A549 (cell line): Measurements from ENCODE around the gene CCDC159. TPM values are rescaled to one million over a fixed set of nuclear protein-coding genes. Genes with fewer than 3 reads are reported as not detected.

Experiments
- ATAC-seq, 2 experiments: fragments of 200-7000 bp in 1 of 2; fragments of >200 bp in 1 of 2; cut with Nextera tagmentation in 1 of 2; cut with Tn5 transposase in 1 of 2; 3 replicates each; pipeline versions ENCODE4 v1.8.0 to v1.9.1; 2018 to 2020; ENCODE audit warnings: mild to moderate bottlenecking in 1 of 2, moderate library complexity in 1 of 2
- CTCF ChIA-PET: fragments of 300-600 bp; sonication (Branson Sonifier 250); formaldehyde crosslinking; extraction: SDS; loops from one replicate; lab custom pipeline; 2021; ENCODE audit warnings: antibody characterized with exemption, inconsistent platforms; lab: Yijun Ruan, JAX
- POLR2A ChIA-PET: fragments of 350-600 bp; formaldehyde crosslinking; extraction: SDS; loops from one replicate; lab custom pipeline; 2021; ENCODE audit warnings: antibody characterized with exemption, inconsistent platforms; lab: Yijun Ruan, JAX
- DNase-seq, 2 experiments: peaks; one replicate each; pipeline versions ENCODE4 v3.0.0 to v3.0.0-alpha.2; 2011 to 2016; ENCODE audit warnings: low read depth in 1 of 2, low spot score in 1 of 2
- FAIRE-seq: peaks from 2 replicates; lab custom pipeline; 2011; peaks lifted over from hg19 to GRCh38; lab: Jason Lieb, UNC
- H3K27ac ChIP-seq, 2 experiments: fragments of >200 bp; sonication (Bioruptor Twin); formaldehyde crosslinking; 3 replicates each; pipeline ENCODE4 v1.5.1; 2016 to 2017
- H3K4me1 ChIP-seq: fragments of >200 bp; sonication (Bioruptor Twin); formaldehyde crosslinking; 3 replicates; pipeline ENCODE4 v1.6.1; 2016
- H3K4me2 ChIP-seq: fragments of >200 bp; sonication (Bioruptor Twin); formaldehyde crosslinking; 3 replicates; pipeline ENCODE4 v1.6.1; 2016
- H3K4me3 ChIP-seq: fragments of >200 bp; sonication (Bioruptor Twin); formaldehyde crosslinking; 3 replicates; pipeline ENCODE4 v1.5.1; 2016
- H3K9me3 ChIP-seq: fragments of >200 bp; sonication (Bioruptor Twin); formaldehyde crosslinking; 3 replicates; pipeline ENCODE4 v1.6.1; 2016
- CBX8 ChIP-seq: fragments of 200-600 bp; sonication (generic); IDR thresholded peaks from 2 replicates; pipeline ENCODE4 v1.6.1; 2016
- CEBPB ChIP-seq, 2 experiments: fragments of >200 bp in 1 of 2; sonication (Bioruptor Twin) in 1 of 2; formaldehyde crosslinking in 1 of 2; IDR thresholded peaks; 2 replicates each; pipeline ENCODE4 v1.6.1; 2012 to 2016
- FOSB ChIP-seq: fragments of 250-450 bp; sonication (Bioruptor Pico); IDR thresholded peaks from 2 replicates; pipeline ENCODE4 v1.5.0; 2020; ENCODE audit warnings: mild to moderate bottlenecking, moderate library complexity
- FOXS1 ChIP-seq: fragments of 250-450 bp; sonication (Bioruptor Pico); IDR thresholded peaks from 2 replicates; pipeline ENCODE4 v1.5.0; 2020; ENCODE audit warnings: mild to moderate bottlenecking, moderate library complexity
- HDAC2 ChIP-seq: fragments of 200-600 bp; sonication (generic); IDR thresholded peaks from 2 replicates; pipeline ENCODE4 v1.6.1; 2016
- HOXB13 ChIP-seq: fragments of 250-450 bp; sonication (Bioruptor Pico); IDR thresholded peaks from 2 replicates; pipeline ENCODE4 v1.5.0; 2020; ENCODE audit warnings: low read depth, mild to moderate bottlenecking, moderate library complexity
- JUN ChIP-seq, 2 experiments: fragments of >200 bp; sonication (Bioruptor Twin); formaldehyde crosslinking; IDR thresholded peaks; 2 replicates in 1 of 2; 3 replicates in 1 of 2; pipeline ENCODE4 v1.6.1; 2016 to 2017
- JUNB ChIP-seq: fragments of >200 bp; sonication (Bioruptor Twin); formaldehyde crosslinking; IDR thresholded peaks from 2 replicates; pipeline ENCODE4 v1.6.1; 2016
- MYC ChIP-seq: IDR thresholded peaks from 2 replicates; pipeline ENCODE4 v1.6.1; 2012; ENCODE audit warnings: mild to moderate bottlenecking, inconsistent platforms, low read length, improper control_type of control experiment, borderline replicate concordance
- NPAS2 ChIP-seq: fragments of 250-450 bp; sonication (Bioruptor Pico); IDR thresholded peaks from 2 replicates; pipeline ENCODE4 v1.8.0; 2022; ENCODE audit warnings: mild to moderate bottlenecking, moderate library complexity, borderline replicate concordance
- PHF8 ChIP-seq: fragments of 200-600 bp; sonication (generic); IDR thresholded peaks from 2 replicates; pipeline ENCODE4 v1.6.1; 2016; ENCODE audit warnings: low read depth, mild to moderate bottlenecking, antibody characterized with exemption, moderate library complexity, borderline replicate concordance
- POLR2A ChIP-seq: IDR thresholded peaks from 2 replicates; pipeline ENCODE4 v1.6.1; 2012; ENCODE audit warnings: mild to moderate bottlenecking, low read length
- SMC3 ChIP-seq: fragments of >200 bp; sonication (Bioruptor Twin); formaldehyde crosslinking; IDR thresholded peaks from 3 replicates; pipeline ENCODE4 v1.6.1; 2018; ENCODE audit warnings: inconsistent platforms
- SREBF2 ChIP-seq: fragments of 450-650 bp; IDR thresholded peaks from 2 replicates; pipeline ENCODE4 v1.6.1; 2014; ENCODE audit warnings: mild to moderate bottlenecking, moderate library complexity
- TP53 ChIP-seq: fragments of 250-450 bp; sonication (Bioruptor Pico); IDR thresholded peaks from 2 replicates; pipeline ENCODE4 v1.5.0; 2021; ENCODE audit warnings: mild to moderate bottlenecking, moderate library complexity
- WGBS: methylation state at CpG from one replicate; pipeline ENCODE4 v1.1.6; 2017; ENCODE audit errors: missing lambda C conversion rate; 5-methylcytosine and 5-hydroxymethylcytosine counted together
- polyA plus RNA-seq, 4 experiments: library from polyadenylated mRNA; depleted of rRNA in 3 of 4; stranded (reverse); fragments of >200 nt; fragmentation: RNase III in 1 of 4; extraction: RNeasy Plus Mini Kit Qiagen cat#74134 plus additional on column Dnase treatment in 1 of 4; gene quantifications; 2 replicates in 3 of 4; 3 replicates in 1 of 4; pipeline ENCODE4 v1.2.3, GENCODE V29; 2011 to 2017
- TF ChIP-seq, protein P1 (sequence below): IDR thresholded peaks from 2 replicates; pipeline ENCODE4 v1.6.1; 2012
- TF ChIP-seq, protein P2 (sequence below): fragments of 150-350 bp; IDR thresholded peaks from 2 replicates; pipeline ENCODE4 v1.6.1; 2014; ENCODE audit warnings: low read depth, mild to moderate bottlenecking, low read length
- TF ChIP-seq, protein P3 (sequence below): IDR thresholded peaks from 2 replicates; pipeline ENCODE4 v1.6.1; 2012
- TF ChIP-seq, protein P4 (sequence below): IDR thresholded peaks from 2 replicates; pipeline ENCODE4 v1.6.1; 2012; ENCODE audit warnings: low read depth, borderline replicate concordance
- TF ChIP-seq, protein P5 (sequence below): fragments of >200 bp; sonication (Bioruptor Twin); formaldehyde crosslinking; IDR thresholded peaks from 3 replicates; pipeline ENCODE4 v1.6.1; 2016
- TF ChIP-seq, protein P6 (sequence below): fragments of 250-450 bp; sonication (Bioruptor Pico); IDR thresholded peaks from 2 replicates; pipeline ENCODE4 v1.5.0; 2021; ENCODE audit warnings: mild to moderate bottlenecking, moderate library complexity, borderline replicate concordance

Gene CCDC159
- polyA plus RNA-seq, 2 of the 4 experiments (the other 2 are of a cell fraction), result 8.4 to 11.3 TPM

DNA sequence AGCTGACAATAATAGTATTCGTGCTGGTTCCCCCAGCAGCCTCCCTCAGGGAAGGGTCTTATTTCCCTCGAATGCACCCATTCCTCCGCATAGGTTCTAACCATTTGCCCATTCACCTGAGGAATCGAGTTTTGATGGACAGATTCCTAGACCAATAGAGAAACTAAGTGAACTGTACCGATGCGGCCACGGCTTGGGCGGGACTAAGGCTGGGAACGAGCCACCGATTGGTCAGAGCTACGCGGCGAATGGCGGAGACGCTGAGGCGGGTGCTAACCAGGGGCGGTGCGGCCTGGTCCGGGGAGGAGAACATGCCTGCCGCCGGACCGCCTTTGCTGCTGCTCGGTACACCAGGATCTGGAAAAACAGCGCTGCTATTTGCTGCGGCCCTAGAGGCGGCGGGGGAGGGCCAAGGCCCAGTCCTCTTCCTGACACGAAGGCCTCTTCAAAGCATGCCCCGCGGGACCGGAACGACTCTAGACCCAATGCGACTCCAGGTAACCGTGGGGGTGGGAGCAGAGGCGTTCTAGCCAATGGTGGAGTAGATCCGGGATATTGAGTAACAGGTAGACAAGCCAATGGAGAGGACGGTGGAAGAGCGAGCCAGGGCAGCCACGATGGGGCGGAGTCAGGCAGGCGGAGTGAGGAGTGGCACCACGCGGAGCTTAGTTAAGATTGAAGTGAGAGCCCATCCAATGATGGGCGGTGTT is 28.3 kb downstream of the CCDC159 start, which contains the start of gene SWSAP1:
TSS of gene SWSAP1 (plus strand) at position 234 of the 710 bp plus-strand sequence. CDS start at position 249, 15 bp downstream.
- H3K4me1 ChIP-seq, result peaks cover 46% of the 10 kb centered on the region
- H3K4me2 ChIP-seq, result peak within 1 kb of the TSS; percentile 93
- H3K4me3 ChIP-seq, result peak within 1 kb of the TSS; percentile 47
- DNase-seq (peak; percentile 98 to 99), ATAC-seq (peak; percentile 94 to 95), FAIRE-seq (no peak)
- no peaks in the 10 kb centered on the region for H3K9me3 ChIP-seq
- H3K27ac ChIP-seq, result peak within 1 kb of the TSS; percentile 92 to 93
- CTCF ChIA-PET, result interaction anchor here (1.2 to 4.9 kb wide), 6 partner anchors 9 to 111 kb away, joined by 3 to 28 read pairs (median 6); partner anchors contain the start of genes EPOR and TSPAN16
- POLR2A ChIA-PET, result interaction anchor here (0.6 to 2.3 kb wide), 17 partner anchors 9 to 211 kb away, joined by 3 to 32 read pairs (median 8); partner anchors contain the start of genes CCDC159, ECSIT, EPOR and ODAD3
- 2% methylated on average over 32 of the region's 44 CpGs for WGBS
- no peak for TF ChIP-seq SREBF2
- TF ChIP-seq, protein P1, sequence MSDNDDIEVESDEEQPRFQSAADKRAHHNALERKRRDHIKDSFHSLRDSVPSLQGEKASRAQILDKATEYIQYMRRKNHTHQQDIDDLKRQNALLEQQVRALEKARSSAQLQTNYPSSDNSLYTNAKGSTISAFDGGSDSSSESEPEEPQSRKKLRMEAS, result peak; percentile 53; the same call in 1 of the 2 replicates
- TF ChIP-seq SMC3, result 0 out of 3 replicates have a peak, but pooled peaks have one; percentile 9
- 0 out of 2 replicates have a peak, but pooled peaks have one; percentile 28 for TF ChIP-seq MYC
- no peak for TF ChIP-seq NPAS2 (CRISPR knock-in tag)
- TF ChIP-seq, protein P2, sequence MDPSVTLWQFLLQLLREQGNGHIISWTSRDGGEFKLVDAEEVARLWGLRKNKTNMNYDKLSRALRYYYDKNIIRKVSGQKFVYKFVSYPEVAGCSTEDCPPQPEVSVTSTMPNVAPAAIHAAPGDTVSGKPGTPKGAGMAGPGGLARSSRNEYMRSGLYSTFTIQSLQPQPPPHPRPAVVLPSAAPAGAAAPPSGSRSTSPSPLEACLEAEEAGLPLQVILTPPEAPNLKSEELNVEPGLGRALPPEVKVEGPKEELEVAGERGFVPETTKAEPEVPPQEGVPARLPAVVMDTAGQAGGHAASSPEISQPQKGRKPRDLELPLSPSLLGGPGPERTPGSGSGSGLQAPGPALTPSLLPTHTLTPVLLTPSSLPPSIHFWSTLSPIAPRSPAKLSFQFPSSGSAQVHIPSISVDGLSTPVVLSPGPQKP, result no peak
- no peak for TF ChIP-seq CBX8
- TF ChIP-seq, protein P3, sequence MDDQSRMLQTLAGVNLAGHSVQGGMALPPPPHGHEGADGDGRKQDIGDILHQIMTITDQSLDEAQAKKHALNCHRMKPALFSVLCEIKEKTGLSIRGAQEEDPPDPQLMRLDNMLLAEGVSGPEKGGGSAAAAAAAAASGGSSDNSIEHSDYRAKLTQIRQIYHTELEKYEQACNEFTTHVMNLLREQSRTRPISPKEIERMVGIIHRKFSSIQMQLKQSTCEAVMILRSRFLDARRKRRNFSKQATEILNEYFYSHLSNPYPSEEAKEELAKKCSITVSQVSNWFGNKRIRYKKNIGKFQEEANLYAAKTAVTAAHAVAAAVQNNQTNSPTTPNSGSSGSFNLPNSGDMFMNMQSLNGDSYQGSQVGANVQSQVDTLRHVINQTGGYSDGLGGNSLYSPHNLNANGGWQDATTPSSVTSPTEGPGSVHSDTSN, result peak; percentile 90
- peak; percentile 93 for TF ChIP-seq PHF8
- TF ChIP-seq FOXS1 (CRISPR knock-in tag), result no peak
- TF ChIP-seq CEBPB (IDR thresholded peaks at IDR 0.05), result peak in 1 of 2 experiments; percentile 12; a peak in 1 of 4 replicates
- no peak for TF ChIP-seq FOSB (CRISPR knock-in tag)
- no peak for TF ChIP-seq JUNB
- TF ChIP-seq, protein P4, sequence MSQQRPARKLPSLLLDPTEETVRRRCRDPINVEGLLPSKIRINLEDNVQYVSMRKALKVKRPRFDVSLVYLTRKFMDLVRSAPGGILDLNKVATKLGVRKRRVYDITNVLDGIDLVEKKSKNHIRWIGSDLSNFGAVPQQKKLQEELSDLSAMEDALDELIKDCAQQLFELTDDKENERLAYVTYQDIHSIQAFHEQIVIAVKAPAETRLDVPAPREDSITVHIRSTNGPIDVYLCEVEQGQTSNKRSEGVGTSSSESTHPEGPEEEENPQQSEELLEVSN, result no peak
- peak in 1 of 2 experiments; percentile 72; a peak in 1 of 5 replicates for TF ChIP-seq JUN (IDR thresholded peaks at IDR 0.05)
- TF ChIP-seq HDAC2, result no peak; the same call in 1 of the 2 replicates
- TF ChIP-seq, protein P5, sequence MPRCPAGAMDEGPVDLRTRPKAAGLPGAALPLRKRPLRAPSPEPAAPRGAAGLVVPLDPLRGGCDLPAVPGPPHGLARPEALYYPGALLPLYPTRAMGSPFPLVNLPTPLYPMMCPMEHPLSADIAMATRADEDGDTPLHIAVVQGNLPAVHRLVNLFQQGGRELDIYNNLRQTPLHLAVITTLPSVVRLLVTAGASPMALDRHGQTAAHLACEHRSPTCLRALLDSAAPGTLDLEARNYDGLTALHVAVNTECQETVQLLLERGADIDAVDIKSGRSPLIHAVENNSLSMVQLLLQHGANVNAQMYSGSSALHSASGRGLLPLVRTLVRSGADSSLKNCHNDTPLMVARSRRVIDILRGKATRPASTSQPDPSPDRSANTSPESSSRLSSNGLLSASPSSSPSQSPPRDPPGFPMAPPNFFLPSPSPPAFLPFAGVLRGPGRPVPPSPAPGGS, result 0 out of 3 replicates have a peak, but pooled peaks have one; percentile 61
- TF ChIP-seq TP53, result 0 out of 2 replicates have a peak, but pooled peaks have one; percentile 6
- TF ChIP-seq HOXB13 (CRISPR knock-in tag), result no peak
- TF ChIP-seq POLR2A, result peak; percentile 60
- TF ChIP-seq, protein P6, sequence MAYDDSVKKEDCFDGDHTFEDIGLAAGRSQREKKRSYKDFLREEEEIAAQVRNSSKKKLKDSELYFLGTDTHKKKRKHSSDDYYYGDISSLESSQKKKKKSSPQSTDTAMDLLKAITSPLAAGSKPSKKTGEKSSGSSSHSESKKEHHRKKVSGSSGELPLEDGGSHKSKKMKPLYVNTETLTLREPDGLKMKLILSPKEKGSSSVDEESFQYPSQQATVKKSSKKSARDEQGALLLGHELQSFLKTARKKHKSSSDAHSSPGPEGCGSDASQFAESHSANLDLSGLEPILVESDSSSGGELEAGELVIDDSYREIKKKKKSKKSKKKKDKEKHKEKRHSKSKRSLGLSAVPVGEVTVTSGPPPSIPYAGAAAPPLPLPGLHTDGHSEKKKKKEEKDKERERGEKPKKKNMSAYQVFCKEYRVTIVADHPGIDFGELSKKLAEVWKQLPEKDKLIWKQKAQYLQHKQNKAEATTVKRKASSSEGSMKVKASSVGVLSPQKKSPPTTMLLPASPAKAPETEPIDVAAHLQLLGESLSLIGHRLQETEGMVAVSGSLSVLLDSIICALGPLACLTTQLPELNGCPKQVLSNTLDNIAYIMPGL (CRISPR knock-in tag), result no peak
